ENCODE data around the gene UTP14C.
A peak's percentile ranks its signal among the peaks of the same experiment; 100 is the strongest.
"Not testable (repeated sequence)": the region's sequence is repeated elsewhere in the genome, so short reads cannot be mapped to it uniquely, and the experiment has no call there.

Gene UTP14C

DNA sequence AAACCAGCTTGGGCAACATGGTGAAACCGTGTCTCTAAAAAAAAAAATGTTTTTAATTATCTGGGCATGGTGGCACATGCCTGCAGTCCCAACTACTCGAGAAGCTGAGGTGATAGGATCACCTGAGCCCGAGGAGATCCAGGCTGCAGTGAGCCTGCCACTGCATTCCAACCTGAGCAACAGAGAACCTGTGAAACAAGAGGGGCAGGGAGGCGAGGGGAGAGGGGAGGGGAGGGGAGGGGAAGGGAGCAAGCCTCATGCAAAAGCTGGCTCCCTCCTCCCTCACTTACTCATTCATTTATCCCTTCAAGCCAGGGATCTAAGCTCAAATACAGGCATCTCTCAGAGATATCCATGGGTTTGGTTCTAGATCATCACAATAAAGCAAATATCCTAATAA is 22.1 kb upstream of the UTP14C start:
- DNase-seq (ENCODE audit: low spot score), result no peak

DNA sequence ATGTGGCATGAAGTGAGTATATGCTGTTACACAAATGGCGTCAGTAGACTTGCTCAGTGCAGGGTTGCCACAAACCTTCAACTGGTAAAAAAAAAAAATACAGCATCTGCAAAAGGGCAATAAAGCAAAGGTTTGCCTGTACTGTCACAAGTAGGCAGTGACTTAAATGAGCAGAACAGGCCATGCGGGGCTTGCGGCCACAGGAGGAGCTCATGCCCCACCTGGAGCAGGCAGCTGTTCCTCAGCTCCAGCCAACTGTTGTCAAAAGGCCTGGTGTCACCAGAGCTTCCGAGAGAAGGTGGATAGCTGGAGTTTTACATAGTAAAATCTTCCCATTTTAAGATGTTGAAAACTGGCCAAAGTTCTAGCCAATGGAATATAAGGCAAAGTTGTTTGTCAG is 20.9 kb upstream of the UTP14C start:
- no peak for DNase-seq (ENCODE audit: low spot score)

DNA sequence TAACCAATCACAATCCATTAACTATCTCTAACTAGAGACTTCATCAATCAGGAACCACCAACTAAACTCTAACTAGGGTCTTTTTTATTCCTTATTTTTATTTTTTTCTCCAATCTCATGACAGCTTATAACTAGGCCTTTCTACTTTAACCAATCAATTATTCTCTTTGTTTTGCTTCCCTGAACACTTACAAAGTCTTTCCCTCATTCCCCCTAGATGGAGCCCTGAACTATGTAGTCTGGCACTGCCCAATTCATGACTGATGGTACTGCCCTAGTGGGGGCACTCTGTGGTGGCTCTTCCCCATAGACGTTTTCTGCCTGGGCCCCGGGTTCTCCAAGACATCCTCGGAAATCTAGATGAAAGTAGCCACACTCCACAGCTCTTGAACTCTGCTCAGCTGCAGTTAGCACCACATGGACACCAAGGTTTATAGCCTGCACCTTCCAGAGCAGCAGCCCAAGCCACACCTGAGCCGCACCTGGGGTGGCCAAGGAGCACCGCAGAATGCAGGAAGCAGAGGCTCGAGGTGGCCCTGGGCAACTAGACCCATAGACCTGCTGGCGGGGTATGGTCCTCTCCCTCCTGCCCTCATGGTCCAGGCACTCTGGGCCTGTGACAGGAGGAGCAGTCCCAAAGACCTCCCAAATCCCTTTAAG is 19.9 kb upstream of the UTP14C start:
- DNase-seq (ENCODE audit: low spot score), result no peak

DNA sequence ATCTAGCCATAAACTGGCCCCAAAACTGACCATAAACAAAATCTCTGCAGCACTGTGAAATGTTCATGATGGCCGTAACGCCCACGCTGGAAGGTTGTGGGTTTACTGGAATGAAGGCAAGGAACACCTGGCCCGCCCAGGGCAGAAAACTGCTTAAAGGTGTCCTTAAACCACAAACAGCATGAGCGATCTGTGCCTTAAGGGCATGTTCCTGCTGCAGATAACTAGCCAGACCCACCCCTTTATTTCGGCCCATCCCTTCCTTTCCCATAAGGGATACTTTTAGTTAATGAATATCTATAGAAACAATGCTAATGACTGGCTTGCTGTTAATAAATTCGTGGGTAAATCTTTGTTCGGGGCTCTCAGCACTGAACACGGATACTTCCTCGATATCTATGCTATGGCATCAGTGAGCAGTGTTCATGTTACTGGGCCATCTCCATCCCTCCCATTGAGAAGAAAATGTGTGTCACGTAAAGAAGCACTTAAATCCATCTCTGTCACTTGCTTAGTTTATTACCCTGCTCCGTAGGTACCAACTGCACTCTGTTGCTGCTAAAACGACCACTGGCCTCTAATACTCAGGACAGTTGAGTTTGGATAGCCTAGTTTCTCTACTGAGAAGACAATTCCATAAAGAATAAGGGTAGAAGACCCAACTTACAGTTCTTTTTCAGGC is 18.5 kb upstream of the UTP14C start:
- no peak for DNase-seq (ENCODE audit: low spot score)

DNA sequence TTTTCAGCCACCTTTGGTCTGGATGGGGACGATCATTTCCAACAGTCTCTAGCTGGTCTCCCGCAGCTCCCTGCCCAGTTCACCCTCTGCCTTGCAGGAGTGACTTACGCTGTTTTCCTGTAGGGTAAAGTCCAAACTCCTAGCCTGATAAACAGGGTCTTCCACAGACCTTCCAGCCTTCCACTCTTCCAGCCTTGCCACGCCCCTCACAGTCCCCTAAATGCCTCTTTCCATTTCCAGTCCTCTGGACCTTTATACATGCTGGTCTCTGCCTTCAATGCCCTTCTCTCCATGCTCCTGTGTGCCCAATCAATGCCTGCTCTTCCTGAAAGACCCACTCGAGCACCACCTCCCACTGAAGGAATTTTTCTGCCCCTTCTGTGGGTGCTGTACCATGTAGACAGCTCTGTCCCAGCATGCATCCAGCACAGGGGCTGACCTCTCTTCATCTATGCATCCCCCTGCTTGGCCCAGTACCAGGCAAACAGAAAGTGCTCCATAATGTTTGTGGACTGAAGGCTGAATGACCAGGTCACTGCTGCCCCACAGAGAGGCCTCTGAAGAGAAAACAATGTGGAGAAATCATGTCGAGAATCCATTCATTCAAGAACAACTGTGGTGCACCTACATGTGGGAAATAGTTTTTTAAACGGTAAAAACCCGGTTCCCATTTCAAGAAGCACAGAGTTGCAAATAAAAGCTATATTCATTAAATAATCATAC is 17.8 kb upstream of the UTP14C start:
- no peak for DNase-seq (ENCODE audit: low spot score)

DNA sequence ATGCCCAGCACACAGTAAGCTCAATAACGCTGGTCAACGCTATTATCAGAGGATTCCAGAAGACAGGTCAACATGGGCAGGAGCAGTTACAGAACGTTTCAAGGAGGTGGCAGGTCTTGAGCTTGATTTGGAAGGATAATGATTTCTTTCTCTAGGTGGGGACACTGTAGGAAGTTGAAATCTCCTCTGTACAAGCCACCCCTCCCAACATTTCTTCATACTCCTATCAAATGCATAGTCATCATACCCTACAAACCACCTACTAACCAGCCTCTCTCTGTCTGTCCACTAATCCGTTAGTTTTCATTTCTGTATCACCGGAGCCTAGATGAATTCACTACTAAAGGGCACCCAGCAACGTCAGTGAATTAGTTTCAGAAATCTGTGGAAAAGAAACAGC is 14.5 kb upstream of the UTP14C start:
- DNase-seq (ENCODE audit: low spot score), result no peak

DNA sequence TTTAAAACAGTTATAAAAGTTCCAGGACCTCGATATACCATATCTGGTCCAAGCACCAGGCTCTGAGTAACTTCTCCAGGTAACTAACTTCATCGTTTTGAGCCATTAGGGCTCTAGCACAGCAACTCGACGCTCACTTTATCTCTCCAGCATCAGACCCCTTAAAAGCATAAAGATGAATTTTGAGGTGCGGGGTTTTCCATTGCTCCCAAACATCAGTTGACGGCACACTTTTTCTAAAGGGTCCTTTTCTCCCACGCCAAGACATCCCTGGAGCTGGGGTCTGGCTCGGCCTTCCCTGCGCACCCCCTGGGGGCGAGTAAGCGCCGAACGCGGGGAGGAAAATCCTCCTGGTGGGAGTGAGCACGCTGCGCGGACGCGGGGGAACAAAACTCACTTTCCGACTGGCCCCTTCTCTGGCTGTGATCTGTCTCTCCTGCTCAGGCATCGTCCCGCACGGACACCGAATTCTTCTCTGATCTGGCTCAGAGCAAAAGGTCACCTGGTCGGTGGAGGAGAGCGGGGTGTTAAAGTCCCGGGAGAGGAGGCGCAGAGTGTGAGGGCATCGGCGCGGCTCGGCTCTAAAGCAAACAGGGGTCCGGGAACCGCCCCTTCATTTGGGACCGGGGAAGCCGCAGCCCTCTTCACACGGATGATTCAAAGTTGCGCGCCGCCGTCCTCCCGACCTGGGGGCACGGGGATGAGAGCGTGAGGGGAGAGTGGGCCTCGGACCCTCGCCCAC is 13.4 kb upstream of the UTP14C start, which contains the start of gene ATP7B:
ATP7B (minus strand) TSS at position 561 of the 742 bp plus-strand sequence; CDS start at position 448, 113 bp downstream.
- peak; percentile 29 for DNase-seq (ENCODE audit: low spot score)

DNA sequence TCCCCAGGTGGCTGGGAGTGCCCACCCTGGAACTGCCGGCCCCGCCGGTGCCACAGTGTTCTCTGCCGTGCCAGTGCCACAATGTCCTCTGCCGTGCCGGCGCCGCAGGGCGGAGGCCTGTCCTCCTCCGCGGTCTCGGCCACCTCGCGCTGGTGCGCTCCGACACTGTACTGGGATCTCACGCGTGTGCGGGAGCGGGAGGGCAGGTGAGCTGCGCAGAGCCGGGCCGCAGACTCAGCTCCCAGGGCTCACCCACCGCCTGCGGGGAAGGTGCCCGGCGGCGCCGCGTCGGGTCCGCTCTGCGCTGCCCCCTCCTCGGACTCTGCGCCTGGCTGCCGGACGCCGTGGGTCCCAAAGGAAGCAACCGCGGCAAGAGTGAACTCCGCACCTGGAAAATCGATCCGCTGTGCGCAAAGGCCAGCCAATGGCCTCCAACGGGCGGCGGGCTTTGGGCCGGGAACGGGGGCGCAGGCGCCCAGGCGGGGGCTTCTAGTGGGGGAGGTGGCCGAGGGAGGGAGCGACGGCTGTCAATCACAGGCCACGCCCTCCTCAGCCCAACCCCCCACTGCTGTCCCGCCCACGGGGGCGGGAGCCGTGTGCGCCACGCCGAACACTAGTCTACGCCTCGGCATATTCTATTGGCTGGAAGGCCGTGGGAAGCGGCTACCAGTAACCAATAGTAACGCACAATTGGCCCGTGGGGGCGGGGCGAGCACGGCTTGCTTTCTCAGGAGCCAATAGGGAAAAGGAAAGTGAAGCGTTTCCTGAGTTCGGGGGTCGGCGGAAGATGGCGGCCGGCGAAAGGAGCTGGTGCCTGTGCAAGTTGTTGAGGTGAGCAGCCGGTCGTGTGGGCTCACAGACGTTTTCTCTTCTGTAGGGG is 12.6 kb upstream of the UTP14C start, which contains the start of gene ALG11:
ALG11 (plus strand) TSS at position 767 of the 880 bp plus-strand sequence; CDS start at position 788, 21 bp downstream.
- peak; percentile 85 for DNase-seq (ENCODE audit: low spot score)

DNA sequence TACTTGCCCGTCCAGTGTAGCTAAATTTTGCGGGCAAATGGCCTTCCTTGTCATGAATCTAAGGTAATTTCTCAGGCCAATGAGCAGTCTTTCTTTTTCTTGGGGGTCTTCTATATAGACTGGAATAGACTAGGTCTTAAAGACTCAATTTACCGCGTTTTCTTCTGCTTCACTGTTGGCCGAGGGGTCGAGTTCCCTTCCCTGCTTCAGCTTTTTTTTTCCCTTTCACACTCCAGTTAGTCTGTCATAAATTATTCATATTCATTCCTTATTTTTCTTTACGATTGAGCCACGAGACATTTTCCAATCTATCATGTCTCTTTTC is 12.0 kb upstream of the UTP14C start:
- DNase-seq (ENCODE audit: low spot score), result no peak

DNA sequence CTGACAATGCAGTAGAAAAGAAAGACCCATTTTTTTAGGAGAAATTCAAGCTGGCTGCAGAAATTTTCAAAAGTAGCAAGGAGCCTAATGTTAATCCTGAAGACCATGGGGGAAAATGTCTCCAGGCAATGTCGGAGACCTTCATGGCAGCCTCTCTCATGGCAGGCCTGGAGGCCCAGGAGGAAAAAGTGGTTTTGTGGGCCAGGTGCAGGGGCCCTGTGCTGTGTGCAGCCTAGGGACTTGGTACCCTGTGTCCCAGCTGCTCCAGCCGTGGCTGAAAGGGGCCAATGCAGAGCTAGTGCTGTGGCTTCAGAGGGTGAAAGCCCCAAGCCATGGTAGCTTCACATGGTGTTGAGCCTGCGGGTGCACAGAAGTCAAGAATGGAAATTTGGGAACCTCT is 8.2 kb upstream of the UTP14C start:
- no peak for DNase-seq (ENCODE audit: low spot score)

DNA sequence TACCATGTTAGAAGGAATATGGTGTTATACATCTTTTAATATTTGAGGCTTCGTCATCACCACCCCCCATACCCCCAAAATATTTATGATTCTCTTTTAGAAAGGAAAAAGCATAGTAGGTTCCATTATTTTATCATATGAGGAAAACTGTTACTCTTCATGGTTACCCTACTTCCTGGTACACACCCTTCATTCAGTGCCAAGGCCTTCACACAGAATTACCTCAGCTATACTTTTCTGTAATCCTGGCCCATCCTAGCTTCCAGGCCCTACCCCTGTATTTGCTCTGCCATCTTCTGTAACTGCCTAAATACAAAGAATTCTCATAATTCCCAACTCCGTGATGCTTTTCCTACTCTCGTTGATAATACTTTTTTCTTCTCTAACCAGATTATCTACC is 4.3 kb upstream of the UTP14C start:
- DNase-seq (ENCODE audit: low spot score), result no peak

DNA sequence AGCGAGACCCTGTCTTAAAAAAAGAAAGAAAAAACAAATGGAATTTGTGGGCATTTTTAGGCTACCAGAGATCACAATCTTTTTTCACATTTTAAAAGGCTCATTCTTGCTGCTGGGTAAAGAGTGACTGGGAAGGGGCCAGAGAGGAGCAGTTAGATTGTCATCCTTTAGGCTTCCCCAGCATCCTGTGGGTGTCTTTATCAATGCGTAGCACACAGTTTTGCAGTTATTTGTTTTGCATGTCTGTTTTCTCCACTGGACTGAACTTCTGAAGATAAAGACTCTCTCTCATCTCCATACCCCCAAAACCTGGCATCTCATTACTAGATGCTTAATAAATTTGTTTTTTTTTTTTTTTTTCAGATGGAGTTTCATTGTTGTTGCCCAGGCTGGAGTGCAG is 2.1 kb upstream of the UTP14C start:
- DNase-seq (ENCODE audit: low spot score), result no peak

DNA sequence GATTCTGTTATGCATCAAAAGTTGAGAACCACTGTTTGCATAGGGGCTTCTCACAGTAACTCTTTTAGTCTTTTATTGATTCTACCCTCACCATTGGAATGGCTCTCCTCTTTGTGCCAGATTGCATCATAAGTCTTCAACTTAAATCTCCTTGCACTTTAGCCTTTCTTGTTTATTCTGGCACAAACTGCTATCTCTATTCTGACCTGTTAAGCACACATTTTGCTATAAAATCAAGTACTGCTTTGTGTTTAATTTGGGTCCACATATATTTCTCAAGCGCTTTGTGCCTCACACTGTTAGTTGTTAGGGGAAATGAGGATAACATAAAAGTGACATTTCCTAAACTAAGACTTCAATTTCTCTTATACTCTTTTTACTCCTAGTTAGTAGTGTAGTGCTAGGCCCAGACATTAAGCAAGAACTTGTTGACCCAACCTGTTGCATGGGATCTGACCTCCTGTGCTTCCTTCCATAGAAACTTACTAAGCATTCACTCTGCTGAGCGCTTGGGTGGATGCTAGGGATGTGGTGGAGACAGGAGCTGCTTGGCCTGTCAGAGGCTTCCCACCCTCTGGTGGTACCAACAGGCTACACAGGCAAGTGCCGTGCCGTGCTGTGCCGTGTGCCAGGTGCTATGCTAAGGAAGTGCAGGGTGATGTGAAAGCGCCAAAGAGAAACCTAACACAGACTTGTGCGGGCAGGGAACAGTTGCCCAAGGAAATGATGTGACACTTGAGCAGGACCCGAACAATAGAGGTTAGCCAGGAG is 1.2 kb downstream of the UTP14C start:
- peak; percentile 43 for DNase-seq (ENCODE audit: low spot score)

DNA sequence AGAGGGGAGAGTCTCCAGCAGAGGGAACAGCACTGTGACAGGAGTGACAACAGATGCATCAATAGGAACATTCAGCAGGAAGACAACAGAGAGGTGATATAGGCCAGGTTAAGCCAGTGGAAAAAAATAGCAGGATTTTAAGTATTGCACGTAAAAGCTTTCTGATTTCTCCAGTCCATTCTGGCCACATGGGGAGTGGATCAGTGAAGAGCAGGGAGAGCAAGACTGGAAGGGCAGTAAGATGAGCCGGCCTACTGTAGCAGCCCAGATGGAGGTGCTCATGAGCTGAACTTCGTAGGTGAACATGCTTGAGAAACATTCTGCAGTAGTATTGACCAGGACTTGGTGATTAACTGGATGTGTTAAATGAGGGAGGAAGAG is 1.7 kb downstream of the UTP14C start:
- DNase-seq (ENCODE audit: low spot score), result no peak

DNA sequence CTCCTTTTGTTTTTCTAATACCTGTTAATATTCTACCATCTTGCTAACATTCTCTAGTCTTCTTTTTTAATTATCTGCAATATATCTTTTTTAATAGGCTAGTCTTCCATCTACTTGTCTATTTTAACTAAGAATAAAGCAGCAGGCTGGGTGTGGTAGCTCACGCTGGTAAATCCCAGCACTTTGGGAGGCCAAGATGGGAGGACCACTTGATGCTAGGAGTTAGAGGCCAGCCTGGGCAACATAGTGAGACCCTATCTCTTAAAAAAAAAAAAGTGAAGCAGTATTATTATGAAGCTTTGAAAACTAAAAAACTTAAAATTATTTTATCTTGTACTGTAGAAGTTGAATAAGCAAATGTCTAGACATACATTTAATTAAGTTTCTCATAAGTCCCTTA is 3.3 kb downstream of the UTP14C start:
- no peak for DNase-seq (ENCODE audit: low spot score)

DNA sequence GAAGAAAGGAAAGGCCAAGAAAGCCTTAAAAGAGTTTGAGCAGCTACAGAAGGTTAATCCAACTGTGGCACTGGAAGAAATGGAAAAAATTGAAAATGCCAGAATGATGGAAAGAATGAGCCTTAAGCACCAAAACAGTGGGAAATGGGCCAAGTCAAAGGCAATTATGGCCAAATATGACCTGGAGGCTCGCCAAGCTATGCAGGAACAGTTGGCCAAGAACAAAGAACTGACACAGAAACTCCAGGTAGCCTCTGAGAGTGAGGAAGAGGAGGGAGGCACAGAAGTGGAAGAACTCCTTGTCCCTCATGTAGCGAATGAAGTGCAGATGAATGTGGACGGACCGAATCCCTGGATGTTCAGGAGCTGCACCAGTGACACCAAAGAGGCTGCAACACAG is 5.1 kb downstream of the UTP14C start:
- DNase-seq (ENCODE audit: low spot score), result no peak

DNA sequence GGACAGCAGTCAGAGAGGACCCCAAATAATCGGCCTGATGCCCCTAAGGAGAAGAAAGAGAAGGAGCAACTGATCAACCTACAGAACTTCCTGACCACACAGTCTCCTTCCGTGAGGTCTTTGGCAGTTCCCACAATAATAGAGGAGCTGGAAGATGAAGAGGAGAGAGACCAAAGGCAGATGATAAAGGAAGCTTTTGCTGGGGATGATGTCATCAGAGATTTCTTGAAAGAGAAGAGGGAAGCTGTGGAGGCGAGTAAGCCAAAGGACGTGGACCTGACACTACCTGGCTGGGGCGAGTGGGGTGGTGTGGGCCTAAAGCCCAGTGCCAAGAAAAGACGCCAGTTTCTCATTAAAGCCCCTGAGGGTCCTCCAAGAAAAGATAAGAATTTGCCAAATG is 5.9 kb downstream of the UTP14C start:
- not testable (repeated sequence) for DNase-seq (ENCODE audit: low spot score)

DNA sequence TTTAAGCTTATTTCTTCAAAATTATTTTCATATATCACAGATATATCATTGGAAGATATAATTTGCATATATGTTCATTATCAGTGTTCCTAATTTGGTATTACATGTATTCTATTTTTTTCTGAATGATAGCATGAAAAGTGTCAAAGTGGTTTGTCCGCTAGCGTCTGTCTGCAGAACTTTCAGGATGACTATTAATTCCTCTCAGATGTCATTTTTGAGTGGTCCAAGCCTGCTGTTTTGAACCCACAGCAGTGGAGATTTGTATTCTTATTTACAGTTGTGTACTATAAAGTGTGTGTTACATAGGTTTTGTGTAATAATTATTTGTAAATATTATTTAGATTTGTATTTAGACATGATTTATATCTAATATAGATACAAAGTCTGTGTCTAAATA is 8.5 kb downstream of the UTP14C start:
- DNase-seq (ENCODE audit: low spot score), result no peak

DNA sequence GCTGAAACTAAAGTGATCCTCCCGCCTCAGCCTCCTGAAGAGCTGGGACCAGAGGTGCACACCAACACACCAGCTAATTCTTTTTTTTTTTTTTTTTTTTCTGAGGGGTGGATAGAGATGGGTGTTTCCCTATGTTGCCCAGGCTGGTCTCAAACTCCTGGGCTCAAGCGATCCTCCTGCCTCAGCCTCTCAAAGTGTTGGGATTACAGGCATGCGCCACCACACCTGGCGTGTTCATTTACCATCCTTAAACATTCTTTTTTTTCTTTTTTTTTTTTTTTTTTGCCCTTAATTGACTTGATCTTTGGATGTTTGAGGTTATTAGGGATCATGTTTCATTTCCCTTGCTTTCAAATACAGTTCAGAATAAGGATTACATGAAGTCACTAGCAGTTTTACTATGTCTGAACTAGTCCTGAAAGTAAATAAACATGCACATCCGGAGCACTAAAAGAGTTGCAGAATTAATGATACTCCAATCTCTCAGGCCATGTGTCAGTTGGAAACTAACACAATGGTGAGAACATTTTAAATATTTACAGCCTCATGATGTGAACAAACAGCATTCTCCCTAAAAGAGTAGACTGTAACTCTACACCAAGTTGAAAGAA is 10.2 kb downstream of the UTP14C start:
- no peak for DNase-seq (ENCODE audit: low spot score)

DNA sequence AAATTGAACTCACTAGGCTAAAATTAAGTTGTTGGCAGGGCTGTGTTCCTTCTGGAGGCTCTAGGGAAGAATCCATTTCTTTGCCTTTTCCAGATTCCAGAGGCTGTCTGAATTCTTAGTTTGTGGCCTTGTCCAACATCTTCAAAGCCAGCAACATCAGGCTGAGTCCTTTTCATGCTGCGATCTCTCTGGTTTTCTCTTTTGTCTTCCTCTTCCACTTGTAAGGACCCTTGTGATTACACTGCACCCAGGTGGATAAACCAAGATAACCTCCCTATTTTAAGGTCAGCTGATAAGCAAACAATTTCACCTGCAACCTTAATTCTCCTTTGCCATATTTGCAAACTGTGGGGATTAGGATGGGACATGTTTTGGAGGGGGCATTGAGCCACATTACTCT is 11.5 kb downstream of the UTP14C start:
- DNase-seq (ENCODE audit: low spot score), result no peak

Data from HuH-7 (cell line).